NCI-H748 (cell line): ENCODE results near the gene BICDL2.

Experiments used
- DNase-seq: peaks from one replicate; lab custom pipeline; 2025; ENCODE audit not compliant: unreplicated experiment; lab: John Stamatoyannopoulos, UW

The BICDL2 gene

DNA sequence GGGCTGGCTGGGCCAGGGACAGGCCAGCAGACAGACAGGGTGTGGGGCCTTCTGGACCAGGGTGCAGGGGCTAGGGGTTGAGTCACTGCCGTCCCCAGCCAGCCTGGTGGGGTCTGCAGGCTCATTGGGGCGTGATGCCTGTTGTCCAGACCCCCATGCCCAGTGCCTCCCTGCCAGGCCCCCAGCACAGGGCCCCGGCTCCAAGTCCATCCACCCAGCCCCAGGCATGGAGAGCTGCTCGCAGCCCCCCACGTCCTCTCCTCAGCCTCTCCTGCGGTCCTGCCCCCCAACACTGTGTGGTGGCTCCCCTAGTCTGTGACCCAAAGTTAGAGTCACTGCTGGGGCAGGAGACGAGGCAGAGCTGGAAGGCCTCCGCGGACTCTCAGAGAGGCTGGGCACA, 49.5 kb downstream of the BICDL2 start:
- no peak for DNase-seq

DNA sequence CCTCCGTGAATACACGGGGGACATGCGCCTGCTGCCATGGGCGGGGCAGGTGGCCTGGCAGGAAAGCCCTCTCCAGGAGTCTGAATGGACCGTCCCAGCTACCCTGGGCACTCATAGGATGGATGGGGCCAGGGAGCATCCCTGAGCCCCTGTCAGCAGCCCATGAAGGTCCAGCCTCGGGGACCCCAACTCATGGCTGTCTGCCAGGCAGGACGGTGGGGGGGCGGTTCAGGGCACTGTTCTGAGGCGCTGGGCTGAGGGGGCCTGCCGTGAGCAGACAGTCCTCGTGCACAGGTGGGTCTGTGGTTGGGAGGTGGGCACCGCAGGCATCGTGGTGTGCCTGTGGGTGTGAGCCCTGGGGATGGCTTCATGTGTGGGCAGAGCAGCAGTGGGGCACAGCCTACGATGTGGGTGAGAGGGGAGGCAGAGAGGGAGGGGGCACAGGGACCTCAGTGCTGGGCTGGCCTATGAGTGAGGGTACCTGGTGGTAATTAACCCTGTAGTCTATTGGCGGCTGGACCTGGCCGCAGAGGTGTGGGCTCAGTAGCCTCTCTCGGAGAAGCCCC, 50.0 kb downstream of the BICDL2 start:
- DNase-seq, result no peak

DNA sequence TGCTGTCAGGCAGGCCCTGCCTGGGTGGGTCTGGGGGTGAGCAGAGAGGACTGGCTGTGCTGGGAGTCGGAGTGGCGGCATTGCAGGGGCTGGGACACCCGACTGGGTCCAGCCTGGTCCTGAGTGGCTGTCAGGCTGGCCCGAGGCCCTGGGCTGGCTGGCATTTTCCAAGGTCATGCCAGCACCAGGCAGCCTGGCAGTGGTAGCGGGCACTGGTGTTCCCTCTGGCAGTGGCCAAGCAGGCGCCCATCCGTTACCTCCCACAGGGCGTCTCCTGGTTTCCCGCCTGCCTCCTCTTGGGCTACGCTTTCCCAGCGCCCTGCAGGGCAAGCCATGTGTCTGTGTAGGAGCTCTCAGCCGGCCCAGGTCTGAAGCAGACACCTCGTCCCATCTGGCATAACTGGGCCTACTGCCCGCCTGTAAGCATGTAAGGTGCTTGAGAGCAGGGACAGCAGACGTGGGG, 50.8 kb downstream of the BICDL2 start:
- DNase-seq, result no peak

DNA sequence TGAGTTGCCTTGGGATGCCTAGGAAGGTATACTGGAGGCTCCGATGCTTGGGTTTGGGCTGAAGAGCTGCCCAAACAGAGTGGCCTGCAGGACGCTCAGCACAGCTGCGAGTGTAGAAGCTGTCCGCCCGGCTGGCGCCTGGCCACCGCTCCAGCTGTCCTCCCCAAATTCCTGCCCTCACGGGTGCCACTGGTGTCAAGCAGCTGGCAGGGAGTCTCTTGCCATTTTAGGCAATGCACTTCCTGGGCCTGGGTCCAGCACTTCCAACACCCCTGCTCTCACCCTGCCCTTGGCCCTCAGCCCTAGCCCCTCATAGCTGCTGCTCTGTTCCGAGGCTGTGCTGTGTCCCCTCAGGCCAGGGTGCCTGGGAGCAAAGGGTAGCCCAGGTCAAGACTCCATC, 51.3 kb downstream of the BICDL2 start:
- DNase-seq, result no peak

DNA sequence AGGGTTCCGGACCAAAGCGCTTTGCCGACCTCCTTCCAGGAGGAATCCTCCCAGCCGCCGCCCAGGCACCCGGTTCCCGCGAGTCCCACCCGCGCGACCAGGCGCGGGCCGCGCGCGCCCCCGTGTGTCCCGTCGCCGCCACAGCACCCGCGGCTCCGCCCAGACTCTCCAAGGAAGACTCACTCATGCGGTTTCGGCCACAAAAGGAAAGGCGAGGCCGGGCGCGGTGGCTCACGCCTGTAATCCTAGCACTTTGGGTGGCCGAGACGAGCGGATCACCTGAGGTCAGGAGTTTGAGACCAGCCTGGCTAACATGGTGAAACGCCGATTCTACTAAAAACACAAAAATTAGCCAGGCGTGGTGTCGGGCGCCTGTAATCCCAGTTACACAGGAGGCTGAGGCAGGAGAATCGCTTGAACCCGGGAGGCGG, 53.0 kb downstream of the BICDL2 start:
- peak; percentile 76 for DNase-seq

DNA sequence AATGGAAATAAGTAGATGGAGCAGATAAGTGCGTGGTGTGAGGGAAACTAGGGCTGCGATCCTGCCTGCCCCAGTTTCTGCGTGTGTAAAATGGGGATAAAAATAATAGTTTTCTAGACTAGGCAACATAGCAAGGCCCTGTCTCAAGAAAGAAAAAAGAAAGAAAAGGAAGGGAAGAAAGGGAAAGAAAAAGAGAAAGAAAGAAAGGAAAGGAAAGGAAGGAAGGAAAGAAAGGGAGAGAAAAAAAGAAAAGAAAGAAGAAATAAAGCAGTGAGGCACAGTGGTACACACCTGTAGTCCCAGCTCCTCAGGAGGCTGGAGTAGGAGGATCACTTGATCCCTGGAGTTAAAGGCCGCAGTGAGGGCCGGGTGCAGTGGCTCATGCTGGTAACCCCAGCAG, 54.3 kb downstream of the BICDL2 start:
- DNase-seq, result no peak

DNA sequence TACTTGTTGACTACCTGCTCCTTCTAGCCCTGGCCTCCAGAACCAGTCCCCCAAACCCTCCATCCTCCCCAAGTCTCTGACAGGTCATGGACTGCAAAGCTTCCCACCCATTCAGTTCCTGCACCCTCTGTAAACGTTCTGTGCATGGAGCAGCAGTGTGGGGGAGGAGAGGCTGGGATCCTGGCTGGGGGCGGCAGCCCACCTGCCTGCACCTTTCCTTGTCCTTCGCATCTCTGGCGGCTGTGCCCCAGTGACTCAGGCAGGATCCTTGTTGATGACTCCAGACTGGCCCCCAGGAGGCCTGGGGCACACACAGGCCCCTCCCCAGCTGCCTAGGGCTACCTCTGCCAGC, 54.9 kb downstream of the BICDL2 start:
- no peak for DNase-seq

DNA sequence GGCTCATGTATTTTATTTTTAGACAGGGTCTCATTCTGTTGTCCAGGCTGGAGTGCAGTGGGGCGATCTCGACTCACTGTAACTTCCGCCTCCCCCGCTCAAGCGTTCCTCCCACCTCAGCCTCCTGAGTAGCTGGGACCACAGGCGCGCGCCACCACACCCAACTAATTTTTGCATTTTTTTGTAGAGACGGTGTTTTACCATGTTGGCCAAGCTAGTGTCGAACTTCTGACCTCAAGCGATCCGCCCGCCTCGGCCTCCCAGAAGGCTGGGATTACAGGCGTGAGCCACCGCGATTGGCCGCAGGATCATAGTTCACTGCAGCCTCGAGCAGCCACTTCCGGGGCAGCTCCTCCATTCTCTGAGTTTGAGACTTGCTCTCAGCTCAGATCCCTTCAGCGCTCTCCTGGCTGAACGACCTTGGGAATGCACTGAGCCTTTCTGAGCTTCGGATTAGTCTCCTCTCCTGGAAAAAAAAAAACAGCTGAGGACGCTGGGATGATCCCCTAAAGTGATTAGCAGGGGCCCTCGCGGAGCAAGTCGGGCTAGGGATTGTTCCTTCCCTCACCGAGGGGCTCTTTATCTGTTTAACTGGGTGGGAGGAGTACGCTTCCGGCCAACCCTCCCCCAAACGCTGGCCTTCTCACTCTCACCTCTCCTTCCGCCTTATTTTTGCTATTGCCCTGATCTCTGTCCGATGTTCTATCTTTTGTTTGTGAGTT, 55.4 kb downstream of the BICDL2 start:
- DNase-seq, result no peak

DNA sequence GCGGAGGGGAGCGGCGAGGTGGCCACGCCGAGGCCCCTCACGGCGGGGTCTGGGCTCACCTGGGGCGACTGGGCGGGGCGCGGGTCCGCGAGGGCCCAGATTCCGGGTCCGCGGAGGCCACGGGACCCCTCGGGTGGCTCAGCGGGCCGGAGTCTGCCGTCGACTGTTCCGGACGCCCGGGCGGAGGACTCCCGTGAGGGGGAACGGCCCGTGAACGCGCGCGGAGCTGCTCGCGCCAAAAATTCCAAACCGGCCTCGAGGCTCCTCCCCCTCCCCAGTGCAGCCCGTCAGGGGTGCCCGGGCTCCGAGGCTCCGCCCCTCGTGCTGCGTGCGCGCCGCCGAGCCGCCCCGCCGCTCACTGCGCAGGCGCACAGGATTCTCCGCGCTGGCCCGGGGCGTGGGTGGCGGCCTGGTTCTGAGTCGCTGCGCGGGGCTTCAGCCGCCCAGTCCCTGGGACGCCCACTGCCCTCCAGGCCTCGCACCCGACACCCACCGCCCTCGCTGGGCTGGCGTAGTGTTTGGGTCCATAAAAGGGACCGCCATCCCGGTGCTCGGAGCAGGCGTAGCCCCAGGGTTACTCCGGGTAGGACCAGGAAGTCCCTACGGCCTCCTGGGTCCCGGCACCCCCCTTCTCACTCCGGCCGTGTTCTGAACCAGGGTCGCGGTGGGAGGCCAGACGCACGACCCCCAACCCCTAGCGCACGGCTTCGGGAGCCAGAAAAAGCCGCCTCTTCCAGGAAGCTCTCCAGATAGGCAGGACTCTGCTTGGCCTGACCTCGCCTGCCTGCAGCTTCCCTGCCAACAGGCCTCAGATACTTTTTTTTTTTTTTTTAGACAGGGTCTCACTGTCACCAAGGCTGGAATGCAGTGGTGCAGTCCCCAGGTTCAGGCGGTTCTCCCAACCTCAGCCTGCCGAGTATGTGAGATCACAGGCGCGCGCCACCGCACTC, 56.2 kb downstream of the BICDL2 start, which contains the start of gene PKMYT1:
TSS of gene PKMYT1 (minus strand) at position 220 of the 950 bp plus-strand sequence. CDS start 789 bp downstream, outside the sequence.
- peak; percentile 81 for DNase-seq

DNA sequence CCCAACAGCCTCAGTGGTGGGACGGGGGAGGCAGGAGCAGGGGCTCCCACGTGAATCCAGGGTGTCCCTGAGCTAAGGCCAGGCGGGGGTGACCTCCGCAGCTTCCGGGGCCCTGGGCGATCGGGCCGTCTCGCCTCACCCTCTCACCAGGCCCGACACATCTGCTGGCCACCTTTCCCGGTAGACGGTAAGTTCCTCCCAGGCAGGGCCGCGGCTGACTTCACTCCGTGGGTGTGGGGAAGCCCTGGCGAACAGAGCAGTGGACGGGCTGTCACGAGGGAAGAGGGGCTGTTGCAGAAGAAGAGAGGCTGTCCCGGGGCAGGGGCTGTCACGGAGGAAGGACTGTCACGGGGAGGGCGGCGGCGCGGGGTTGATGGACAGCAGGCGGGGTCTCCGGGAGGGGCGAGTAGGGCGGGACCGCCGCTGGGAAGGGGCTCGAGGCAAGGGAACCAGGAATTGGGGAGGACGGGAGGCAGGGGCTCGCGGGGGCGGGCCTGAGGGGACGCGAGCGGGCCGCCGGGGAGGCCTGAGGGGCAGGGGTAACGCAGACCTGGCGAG, 57.0 kb downstream of the BICDL2 start:
- peak; percentile 30 for DNase-seq
